ENCODE measurements around the gene GRK1. TPM values are rescaled to one million over a fixed set of nuclear protein-coding genes. Genes with fewer than 3 reads are reported as not detected.

Gene GRK1
- total and polyA plus RNA-seq, 2 of the 13 experiments (the other 11 are each of a cell fraction or from before 2014, with no cell fraction given): 0.07 to 0.12 TPM

DNA sequence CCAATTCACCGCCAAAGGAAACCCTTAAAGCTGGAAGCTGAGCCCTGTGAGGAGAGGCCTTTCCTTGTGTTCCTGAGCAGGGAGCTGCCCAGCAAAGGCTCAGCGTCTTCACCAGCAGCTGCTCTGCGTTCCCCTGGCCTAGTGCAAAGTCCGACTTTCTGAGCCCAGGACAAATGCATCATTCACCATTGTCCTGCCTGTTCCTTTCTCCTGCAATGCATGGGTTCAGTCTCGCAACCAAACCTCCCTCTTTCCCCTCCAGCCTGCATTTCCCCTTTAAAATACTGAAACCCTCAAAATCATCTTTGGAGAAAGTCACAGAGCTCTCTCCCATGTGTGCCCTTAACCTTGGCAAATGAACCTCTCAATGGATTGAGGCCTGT lies 79.1 kb downstream of the GRK1 start (continued):
- TF ChIP-seq, protein P1, sequence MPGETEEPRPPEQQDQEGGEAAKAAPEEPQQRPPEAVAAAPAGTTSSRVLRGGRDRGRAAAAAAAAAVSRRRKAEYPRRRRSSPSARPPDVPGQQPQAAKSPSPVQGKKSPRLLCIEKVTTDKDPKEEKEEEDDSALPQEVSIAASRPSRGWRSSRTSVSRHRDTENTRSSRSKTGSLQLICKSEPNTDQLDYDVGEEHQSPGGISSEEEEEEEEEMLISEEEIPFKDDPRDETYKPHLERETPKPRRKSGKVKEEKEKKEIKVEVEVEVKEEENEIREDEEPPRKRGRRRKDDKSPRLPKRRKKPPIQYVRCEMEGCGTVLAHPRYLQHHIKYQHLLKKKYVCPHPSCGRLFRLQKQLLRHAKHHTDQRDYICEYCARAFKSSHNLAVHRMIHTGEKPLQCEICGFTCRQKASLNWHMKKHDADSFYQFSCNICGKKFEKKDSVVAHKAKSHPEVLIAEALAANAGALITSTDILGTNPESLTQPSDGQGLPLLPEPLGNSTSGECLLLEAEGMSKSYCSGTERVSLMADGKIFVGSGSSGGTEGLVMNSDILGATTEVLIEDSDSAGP (CRISPR knock-in tag; IDR thresholded peaks at IDR 0.05; ENCODE audit: borderline replicate concordance): peak; percentile 25; the same call in 1 of the 2 replicates
- peak; percentile 50 for TF ChIP-seq SAP130 (CRISPR knock-in tag; IDR thresholded peaks at IDR 0.05; ENCODE audit: low read depth)
- TF ChIP-seq, protein P2, sequence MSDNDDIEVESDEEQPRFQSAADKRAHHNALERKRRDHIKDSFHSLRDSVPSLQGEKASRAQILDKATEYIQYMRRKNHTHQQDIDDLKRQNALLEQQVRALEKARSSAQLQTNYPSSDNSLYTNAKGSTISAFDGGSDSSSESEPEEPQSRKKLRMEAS (IDR thresholded peaks at IDR 0.05): no peak
- TF ChIP-seq CEBPG (CRISPR knock-in tag; IDR thresholded peaks at IDR 0.05): peak; percentile 58
- TF ChIP-seq, protein P3, sequence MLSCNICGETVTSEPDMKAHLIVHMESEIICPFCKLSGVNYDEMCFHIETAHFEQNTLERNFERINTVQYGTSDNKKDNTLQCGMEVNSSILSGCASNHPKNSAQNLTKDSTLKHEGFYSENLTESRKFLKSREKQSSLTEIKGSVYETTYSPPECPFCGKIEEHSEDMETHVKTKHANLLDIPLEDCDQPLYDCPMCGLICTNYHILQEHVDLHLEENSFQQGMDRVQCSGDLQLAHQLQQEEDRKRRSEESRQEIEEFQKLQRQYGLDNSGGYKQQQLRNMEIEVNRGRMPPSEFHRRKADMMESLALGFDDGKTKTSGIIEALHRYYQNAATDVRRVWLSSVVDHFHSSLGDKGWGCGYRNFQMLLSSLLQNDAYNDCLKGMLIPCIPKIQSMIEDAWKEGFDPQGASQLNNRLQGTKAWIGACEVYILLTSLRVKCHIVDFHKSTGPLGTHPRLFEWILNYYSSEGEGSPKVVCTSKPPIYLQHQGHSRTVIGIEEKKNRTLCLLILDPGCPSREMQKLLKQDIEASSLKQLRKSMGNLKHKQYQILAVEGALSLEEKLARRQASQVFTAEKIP (CRISPR knock-in tag; IDR thresholded peaks at IDR 0.05; ENCODE audit: borderline replicate concordance): no peak
- TF ChIP-seq, protein P4, sequence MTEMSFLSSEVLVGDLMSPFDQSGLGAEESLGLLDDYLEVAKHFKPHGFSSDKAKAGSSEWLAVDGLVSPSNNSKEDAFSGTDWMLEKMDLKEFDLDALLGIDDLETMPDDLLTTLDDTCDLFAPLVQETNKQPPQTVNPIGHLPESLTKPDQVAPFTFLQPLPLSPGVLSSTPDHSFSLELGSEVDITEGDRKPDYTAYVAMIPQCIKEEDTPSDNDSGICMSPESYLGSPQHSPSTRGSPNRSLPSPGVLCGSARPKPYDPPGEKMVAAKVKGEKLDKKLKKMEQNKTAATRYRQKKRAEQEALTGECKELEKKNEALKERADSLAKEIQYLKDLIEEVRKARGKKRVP (CRISPR knock-in tag; IDR thresholded peaks at IDR 0.05): peak in 1 of 2 experiments; percentile 82; a peak in 2 of 4 replicates
- no peak for TF ChIP-seq ZBTB7B (CRISPR knock-in tag; IDR thresholded peaks at IDR 0.05)
- TF ChIP-seq ONECUT2 (CRISPR knock-in tag; IDR thresholded peaks at IDR 0.05): no peak
- no peak for TF ChIP-seq ZSCAN12 (CRISPR knock-in tag; IDR thresholded peaks at IDR 0.05)
- TF ChIP-seq, protein P5, sequence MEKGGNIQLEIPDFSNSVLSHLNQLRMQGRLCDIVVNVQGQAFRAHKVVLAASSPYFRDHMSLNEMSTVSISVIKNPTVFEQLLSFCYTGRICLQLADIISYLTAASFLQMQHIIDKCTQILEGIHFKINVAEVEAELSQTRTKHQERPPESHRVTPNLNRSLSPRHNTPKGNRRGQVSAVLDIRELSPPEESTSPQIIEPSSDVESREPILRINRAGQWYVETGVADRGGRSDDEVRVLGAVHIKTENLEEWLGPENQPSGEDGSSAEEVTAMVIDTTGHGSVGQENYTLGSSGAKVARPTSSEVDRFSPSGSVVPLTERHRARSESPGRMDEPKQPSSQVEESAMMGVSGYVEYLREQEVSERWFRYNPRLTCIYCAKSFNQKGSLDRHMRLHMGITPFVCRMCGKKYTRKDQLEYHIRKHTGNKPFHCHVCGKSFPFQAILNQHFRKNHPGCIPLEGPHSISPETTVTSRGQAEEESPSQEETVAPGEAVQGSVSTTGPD (CRISPR knock-in tag; IDR thresholded peaks at IDR 0.05): no peak
- TF ChIP-seq, protein P6, sequence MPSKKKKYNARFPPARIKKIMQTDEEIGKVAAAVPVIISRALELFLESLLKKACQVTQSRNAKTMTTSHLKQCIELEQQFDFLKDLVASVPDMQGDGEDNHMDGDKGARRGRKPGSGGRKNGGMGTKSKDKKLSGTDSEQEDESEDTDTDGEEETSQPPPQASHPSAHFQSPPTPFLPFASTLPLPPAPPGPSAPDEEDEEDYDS (CRISPR knock-in tag; IDR thresholded peaks at IDR 0.05): peak; percentile 14; the same call in 1 of the 2 replicates
- TF ChIP-seq, protein P7, sequence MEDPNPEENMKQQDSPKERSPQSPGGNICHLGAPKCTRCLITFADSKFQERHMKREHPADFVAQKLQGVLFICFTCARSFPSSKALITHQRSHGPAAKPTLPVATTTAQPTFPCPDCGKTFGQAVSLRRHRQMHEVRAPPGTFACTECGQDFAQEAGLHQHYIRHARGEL (CRISPR knock-in tag; IDR thresholded peaks at IDR 0.05): no peak
- TF ChIP-seq, protein P8, sequence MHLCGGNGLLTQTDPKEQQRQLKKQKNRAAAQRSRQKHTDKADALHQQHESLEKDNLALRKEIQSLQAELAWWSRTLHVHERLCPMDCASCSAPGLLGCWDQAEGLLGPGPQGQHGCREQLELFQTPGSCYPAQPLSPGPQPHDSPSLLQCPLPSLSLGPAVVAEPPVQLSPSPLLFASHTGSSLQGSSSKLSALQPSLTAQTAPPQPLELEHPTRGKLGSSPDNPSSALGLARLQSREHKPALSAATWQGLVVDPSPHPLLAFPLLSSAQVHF (CRISPR knock-in tag; IDR thresholded peaks at IDR 0.05): no peak
- no peak for TF ChIP-seq ZNF775 (CRISPR knock-in tag; IDR thresholded peaks at IDR 0.05; ENCODE audit: borderline replicate concordance)
- no peak for TF ChIP-seq NFIB (CRISPR knock-in tag; IDR thresholded peaks at IDR 0.05; ENCODE audit: borderline replicate concordance)
- TF ChIP-seq CBX5 (CRISPR knock-in tag; IDR thresholded peaks at IDR 0.05; ENCODE audit: borderline replicate concordance): no peak
- no peak for TF ChIP-seq SOX13 (IDR thresholded peaks at IDR 0.05)
- TF ChIP-seq SOX13 (CRISPR knock-in tag; conservative IDR thresholded peaks at IDR 0.05 in 1 of 2, IDR thresholded peaks at IDR 0.05 in 1 of 2): peak in 1 of 2 experiments; percentile 77; a peak in 2 of 4 replicates
- TF ChIP-seq NFE2L1 (CRISPR knock-in tag; IDR thresholded peaks at IDR 0.05; ENCODE audit: borderline replicate concordance): no peak
- peak; percentile 71; the same call in 1 of the 2 replicates for TF ChIP-seq ZFX (CRISPR knock-in tag; IDR thresholded peaks at IDR 0.05; ENCODE audit: low read depth)
- no peak for TF ChIP-seq SIX1 (CRISPR knock-in tag; IDR thresholded peaks at IDR 0.05; ENCODE audit: borderline replicate concordance)
- TF ChIP-seq MYC (CRISPR knock-in tag; IDR thresholded peaks at IDR 0.05; ENCODE audit: borderline replicate concordance): no peak

Measured in HepG2 (cell line).